Measurements from ENCODE around the gene TSPAN9.

The TSPAN9 gene

DNA sequence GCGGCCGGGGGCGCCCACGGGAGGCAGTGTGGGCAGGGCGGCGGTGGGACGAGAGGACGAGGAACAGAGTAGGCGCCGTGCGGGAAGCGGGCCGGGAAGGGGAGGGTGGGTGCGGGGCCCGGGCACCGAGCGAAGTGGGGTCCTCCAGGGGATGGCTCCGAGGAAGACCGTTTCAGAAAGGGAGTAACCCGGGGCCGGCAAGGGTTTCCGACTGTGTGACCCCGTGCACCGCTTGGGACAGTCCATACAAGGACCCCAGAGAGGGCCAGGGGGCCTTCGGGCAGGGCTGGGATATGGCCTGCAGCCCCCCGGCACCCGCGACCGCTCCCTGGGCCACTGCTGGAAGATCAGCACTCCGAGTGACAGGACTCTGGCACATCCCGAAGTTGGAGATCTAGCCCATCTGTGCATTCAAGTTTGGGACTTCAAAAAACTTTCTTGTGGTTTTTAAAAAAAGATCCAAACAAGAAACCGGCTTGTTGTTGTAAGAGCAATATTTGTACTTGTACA, 448 bp downstream of the TSPAN9 start:
- no peak for DNase-seq (ENCODE audit: low read depth, low spot score)

DNA sequence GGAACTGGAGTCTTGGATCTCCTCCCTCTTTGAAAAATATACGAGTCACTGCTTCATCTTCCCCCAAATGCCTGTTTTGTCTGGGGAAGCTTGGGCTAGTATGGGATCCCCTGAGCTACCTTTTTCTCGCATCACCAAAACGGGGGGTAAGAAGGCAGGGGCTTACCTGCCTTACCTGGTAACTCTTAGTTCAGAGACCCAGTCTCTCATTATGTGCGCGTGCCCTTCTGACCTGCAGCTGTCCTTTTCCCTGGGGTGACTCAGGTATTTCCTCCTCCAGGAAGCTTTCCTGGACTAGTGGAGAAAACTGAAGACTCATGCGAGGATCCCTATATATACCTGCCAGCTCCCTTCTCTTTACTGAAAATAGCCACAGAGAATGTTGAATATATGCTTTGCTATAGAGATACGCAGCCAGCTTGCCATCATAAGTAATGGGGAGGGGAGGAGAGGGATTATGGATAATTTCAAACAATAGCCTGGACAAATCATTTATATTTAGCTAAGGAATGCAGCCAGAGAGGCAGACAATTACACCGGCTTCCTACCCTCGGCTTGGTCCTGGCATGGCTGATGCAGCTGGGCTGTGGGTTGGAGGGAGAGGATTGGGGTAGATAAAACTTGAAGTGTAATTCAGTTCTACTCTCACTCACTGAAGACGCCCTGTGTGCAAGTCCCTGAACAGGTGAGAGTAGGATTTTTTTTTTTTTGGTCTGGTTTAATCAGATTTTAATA, 1.1 kb downstream of the TSPAN9 start:
- DNase-seq (ENCODE audit: low read depth, low spot score): no peak

DNA sequence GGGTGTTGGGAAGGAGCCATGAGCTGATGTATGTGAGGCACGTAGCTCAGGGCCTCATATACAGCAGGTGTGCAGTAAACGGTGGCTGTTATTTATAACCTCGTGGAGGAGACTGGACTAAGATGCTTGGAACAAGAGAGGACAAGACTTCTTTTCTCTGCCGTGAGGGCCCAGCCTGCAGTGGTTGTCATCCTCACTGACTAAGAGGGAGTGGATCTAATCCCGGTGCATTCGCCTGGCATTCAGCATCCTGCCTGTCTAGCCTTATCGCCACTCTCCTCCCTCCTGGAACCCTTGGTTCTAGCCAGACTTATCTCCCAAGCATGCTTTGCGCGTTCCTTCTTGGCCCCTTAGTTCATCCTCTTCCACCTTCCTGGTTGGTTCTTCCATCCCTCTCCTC, 3.9 kb downstream of the TSPAN9 start:
- no peak for DNase-seq (ENCODE audit: low read depth, low spot score)

DNA sequence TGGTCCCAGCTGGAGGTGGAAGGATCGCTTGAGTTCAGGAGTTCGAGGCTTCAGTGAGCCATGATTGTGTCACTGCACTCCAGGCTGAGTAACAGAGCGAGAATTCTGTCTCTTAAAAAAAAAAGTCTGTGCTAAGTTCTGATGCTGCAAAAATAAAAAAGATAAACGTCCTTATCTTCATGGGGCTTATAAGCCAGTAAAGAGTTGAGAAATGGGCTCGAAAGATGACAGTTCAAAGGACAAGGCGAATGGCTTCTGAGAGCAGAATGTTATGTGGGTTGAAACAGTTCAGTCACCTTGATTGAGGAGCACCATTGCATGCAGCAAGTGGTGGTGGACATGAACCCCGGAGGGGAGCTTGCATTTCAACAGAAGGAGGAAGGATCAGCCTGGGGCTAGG, 4.7 kb downstream of the TSPAN9 start:
- DNase-seq (ENCODE audit: low read depth, low spot score): no peak

DNA sequence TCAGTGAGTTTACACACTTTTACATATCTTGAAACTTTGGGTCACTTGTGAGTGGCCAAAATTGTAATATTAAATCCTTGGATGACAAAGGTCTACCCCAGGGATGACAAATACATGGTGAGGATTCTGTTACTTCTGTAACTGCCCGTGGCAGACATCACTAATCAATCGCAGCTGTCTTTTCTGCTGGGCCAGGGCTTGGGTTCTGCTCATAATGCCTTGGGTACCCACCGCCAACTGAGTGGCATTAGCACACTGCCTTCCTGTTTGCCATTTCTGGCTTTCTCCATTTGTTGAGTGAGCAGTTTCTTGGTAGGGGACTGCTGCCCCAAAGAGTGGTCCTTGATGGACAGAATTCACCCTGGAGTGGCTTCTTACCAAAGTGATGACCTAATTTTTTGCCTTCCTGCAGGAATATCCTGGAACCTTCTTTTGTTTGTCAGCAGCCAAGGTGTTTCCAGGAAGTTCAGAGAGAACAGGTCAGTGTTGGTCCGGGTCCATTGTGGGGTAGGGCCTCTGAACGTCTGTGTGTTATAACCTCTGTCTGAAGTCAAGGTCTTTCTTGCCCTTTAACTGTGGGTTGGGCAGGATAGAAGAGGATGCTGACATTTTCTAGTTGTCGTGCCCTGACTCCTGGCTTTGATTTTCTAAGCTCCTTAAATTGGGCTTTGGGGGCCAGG, 6.2 kb downstream of the TSPAN9 start:
- DNase-seq (ENCODE audit: low read depth, low spot score): no peak

DNA sequence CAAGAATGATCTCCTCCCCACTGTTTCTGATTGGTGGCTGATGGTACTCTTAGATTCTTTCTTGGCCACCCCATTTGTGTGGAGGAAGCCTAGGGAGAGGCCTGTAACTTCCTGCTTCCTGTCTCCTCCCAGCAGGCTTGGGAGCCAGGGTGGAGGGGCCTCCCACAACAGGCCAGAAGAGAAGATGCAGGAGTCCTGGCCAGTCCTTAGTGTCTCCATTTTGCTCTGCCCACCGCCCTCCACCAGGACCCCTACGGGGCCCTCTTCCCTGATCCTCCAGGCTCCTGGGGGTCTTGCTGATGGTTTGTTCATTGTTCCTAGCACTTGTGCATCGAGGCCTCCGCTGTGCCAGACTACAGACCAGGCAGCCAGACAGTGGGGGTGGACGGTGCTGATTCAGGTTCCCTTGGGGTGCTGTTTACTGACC, 6.8 kb downstream of the TSPAN9 start:
- DNase-seq (ENCODE audit: low read depth, low spot score): no peak

DNA sequence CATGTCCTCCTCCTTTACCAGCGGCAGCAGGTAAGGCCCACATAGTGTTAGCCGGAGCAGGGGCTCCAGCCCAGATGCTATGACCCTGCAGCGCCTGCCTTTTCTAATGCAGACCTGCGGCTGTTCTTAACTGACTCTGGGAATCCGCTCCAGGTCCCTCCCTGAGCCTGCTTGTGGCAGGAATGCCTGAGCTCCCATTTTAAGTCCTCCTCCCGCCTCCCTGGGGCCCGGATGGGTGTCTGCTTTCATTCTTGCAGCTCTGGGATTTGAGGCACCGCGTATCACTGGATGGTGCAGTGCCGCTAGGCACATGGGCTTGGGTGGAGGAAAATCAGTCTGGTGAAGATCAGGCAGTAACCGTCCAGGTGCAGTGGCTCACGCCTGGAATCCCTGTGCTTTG, 7.6 kb downstream of the TSPAN9 start:
- DNase-seq (ENCODE audit: low read depth, low spot score): no peak

DNA sequence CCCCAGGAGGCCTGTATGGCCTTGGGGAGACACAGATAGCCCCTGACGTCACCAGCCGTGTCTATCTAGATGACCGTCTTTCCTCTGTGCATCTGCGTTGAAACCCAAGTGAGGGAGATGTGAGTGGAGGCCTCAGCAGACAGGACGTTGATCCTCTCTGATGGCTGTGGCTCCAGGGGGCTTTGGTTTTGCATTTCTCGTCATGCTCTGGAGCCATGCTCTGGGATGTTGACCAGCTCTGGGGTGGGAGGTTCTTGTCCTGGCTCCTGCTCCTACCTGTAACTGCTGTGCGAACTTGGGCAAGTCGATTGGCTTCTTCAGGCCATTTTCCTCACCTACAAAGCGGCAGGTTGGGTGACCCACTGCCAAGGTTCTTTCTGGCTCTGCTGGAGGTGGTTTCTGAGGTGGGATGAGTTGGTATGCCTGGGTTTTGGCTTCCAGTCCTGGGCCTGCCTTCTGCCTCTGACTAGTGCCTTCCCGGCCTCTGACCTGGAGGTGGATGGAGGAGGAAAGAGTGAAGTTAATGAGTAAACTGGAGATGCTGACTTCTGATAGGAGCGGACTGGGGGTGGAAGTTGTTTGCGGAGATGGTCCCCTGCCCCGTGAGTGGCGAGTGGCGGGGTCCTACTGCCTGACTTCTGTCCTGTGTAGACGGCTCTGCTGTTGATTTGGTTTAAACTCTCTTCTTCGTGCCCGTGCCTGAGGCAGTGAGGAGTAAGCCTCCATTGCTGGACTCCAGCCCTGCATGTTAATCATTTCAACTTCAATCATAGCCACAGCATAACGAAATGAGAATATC, 8.4 kb downstream of the TSPAN9 start:
- DNase-seq (ENCODE audit: low read depth, low spot score): no peak

DNA sequence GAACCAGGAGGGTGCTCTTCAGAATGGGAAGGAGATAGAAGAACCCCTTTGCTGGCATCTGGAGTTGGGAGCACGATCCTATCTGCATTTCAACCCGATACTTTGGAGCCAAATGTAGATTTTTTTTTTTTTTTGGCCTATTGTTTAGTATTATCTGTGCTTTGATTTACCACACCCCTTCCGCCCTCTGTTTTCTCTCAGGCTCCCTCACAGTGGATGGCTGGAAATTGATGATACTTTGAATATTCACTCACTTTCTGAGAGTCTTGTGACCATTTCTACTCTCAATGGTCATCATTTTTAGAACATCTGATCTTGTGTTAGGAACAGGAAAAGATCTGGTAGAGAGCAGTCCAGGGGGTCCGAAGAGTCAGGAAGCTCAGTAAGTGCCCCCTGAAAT, 9.0 kb downstream of the TSPAN9 start:
- DNase-seq (ENCODE audit: low read depth, low spot score): no peak

DNA sequence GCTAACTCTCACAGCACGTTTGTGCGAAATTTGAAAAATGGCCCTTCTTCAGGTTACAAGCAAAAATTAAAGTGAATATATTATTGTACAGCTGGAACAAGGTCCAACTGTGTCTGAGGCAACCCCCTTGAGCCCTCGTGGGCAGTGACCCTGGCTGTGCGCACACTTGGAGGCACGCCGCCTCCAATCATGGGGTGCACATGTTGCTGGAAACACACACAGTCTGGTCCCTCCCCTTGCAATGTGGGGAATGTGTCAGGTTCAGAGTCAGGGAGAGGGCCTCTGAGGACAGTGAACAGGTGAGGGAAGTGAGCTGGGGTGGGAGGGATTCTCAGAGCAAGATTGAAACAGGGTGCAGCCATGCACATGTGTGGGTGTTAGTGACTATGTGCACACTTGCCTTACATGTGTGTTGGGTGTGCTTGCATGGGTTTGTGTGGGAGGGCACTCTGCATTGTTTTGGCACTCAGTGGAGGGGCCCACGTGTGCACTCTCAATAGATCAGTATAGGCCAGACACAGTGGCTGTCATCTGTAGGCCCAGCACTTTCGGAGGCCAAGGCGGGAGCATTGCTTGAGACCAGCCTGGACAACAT, 9.6 kb downstream of the TSPAN9 start:
- DNase-seq (ENCODE audit: low read depth, low spot score): no peak

DNA sequence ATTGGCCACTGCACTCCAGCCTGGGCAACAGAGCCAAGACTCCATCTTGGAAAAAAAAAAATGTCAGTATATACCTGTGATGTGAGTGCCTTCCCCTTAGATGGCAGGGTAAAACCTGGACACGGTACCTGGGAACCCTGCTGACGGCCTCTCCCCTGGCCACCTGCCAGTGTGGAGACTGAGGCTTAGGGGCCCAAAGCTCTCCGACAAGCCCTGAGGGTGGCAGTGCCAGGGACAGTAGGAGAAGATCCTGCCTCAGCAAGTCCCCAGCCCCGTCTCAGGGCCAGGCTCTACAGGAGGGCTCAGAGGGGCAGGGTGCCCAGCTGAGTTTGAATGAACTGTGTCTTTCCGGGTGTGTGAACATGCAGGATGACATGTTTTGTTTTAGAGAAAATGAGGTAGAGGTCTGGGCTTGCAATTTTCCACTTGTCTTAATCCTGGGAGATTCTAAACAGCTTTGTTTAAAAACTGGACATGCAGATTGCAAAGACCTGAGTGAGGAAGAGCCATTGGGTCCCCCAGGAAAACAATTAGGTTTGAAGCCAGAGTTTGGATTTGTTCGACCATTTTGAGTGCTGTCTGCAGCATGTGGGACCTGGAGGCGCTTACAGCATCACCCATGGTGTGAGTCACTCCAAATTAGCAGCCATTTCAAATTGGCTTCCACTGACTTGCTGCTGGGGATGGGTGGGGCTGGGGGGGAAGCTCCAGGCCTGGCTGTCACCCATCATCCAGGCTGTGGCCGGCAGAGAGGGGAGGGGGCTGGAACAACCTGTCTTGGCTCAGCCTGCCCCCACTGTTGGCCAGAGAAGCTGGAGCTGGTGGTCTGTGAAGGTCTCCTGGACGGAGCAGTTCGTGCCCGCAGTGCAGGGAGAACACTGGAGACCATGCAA, 10.8 kb downstream of the TSPAN9 start:
- DNase-seq (ENCODE audit: low read depth, low spot score): no peak

DNA sequence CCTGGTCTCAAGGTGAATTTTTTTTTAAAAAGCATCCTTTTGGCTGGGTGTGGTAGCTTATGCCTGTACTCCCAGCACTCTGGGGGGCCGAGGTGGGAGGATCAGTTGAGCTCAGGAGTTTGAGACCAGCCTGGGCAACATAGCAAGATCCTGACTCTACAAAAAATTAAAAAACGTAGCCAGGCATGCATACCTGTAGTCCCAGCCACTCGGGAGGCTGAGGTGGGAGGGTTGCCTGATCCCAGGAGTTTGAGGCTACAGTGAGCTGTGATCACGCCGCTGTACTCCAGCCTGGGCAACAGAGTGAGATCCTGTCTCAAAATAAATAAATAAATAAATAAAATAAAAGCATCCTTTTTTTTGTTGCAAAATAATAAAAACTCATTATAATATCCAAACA, 12.4 kb downstream of the TSPAN9 start:
- DNase-seq (ENCODE audit: low read depth, low spot score): no peak

DNA sequence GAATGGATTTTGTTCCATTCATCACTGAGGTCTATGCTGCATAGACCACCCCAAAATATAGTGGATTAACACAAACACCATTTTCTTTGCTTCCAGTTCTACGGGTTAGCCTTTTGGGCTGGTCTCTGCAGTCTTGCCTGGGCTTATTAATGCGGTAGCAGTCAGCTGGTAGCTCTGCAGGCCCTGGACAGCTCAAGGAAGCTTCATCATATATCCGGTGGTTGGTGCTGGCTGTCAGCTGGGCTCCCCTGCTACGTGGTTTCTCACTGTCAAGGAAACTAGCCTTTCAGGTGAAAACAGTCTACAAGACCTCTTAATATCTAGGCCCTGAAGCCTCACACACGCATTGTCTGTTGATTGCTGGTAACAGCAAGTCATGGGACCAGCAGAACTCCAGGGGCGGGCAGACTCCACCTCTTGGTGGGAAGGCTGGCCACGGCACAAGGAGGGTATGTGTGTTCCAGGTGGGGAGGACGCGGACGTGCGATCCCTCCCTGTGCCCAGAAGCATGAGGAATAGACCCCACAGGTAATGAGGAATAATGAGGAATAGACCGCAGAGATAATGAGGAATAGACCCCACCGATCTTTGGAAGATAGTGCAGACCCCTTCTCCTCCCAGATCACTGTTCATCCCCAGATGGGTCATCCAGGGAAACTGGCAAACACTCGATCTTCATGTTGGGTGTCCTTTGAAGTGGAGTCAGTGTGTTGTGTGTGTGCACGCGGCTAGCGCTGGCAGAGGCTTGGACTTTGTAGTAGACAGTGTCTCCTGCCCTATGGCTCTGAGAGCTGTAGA, 13.3 kb downstream of the TSPAN9 start:
- no peak for DNase-seq (ENCODE audit: low read depth, low spot score)

DNA sequence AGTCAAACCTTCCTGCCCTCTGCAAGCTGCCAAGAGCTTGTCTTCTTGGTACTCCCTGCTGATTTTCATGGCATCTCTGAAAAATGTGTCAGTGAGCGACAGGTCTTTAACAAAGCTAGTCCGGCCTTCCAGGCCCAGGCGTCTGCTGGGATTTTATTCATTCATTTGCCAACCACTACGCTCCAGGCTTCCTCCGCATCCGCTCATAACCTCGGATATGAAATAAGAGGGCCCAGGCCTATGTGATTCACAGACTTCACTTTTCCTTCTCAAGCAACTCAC, 13.8 kb downstream of the TSPAN9 start:
- DNase-seq (ENCODE audit: low read depth, low spot score): no peak

DNA sequence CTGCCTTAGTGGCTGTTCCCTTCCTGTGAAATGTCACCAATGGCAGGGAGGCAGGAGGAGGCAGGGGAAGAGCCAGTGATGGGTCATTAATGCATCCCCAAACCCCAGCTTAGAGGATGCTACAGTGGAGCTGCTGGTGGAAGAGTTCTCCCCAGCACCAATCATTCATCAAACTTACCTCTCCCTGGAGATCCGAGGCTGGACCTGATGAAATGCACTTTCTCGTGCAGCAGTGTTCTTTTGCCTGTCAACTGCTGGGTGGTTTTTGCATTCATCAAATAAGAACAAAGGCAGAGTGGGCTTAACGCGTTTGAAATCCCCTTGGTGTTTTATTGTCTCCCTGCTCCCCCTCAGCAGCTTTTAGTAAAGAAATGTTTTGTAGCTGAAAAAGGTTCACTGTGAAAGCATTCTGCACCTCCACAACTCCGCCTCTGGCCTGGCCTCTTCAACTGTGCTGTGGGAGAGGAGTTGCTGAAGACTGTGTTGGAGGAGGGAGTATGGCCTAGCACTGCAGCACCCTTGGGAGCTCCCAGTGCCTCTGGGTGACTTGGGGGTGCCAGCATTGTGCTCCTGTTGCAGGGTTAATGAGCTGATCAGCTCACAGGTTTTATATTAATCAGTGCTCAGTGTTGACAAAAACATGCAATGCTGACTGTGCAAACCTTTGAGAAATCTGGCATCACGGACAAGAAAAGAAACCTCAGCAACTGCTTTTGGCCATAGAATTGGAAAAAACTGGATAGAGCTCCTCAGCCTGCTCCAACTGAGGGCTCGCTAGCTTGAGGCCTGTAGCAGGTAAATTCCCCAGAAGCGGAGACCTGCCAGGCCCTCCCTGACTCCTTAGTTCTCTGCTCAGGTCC, 14.4 kb downstream of the TSPAN9 start:
- DNase-seq (ENCODE audit: low read depth, low spot score): no peak

DNA sequence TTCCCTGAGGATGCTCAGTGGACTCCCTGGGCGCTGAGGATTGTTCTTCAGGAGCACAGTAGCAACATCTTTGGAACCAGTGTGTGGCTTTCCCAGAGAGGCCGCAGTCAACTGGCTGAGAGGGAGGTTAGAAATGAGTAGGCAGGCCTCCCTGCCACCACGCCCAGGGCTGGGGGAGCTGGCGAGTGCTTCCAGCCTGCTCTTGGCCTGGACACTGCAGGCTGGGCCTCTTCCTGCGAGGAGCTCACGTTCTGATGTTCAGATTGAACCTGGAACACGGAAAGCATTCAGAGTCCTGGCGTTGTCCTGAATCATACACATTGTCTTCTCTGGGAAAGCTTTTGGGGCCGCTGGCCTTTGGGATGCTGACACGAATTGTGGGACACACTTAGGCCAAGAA, 15.6 kb downstream of the TSPAN9 start:
- DNase-seq (ENCODE audit: low read depth, low spot score): no peak

DNA sequence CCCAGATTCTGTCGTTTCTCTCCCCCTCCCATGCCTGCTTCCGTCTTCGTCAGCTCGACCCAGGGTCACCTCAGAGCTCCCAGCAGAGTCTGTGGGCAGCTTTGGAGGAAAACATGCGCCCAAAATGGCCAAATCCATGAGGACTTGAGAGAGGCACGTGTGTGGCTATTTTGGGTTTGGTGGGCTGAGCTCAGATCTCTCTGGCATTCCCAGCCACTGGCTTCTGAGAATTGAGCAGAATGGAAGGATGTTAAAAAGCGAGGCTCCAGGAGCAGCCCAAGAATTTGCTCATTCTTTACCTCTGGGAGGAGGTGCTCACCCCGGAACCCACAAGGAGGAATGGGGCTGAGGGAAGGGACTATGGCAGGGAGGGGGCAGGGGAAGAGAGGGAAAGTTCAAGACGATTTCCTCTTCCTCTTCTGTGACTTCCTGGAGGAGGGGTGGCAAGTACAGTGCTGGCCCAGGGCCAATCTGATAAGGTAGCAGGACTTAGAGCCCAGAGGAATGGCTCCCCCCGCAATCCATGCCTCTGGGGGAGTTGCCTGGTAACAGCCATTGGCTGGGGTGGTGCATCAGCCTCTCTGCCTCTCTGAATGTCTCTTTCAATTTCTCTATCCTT, 20.1 kb downstream of the TSPAN9 start:
- no peak for DNase-seq (ENCODE audit: low read depth, low spot score)

DNA sequence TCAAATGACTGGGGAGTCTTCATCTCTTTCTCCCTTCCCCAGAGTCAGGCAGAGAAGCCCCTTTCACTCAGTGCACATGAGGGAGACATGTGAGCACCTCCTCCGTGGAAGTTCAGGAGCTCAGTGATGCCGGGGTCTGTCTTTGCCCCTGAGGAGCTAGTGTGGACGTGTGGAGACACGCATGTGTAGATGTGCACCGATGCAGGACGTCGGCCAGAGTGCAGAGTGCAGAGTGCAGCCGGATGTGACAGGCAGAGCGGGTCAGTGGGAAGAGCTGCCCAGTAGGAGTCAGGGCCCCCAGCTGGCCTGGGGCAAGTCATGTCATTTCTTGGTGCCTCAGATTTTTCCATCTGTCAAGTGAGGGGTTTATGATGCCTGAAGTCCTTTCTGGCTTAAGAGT, 20.7 kb downstream of the TSPAN9 start:
- no peak for DNase-seq (ENCODE audit: low read depth, low spot score)

DNA sequence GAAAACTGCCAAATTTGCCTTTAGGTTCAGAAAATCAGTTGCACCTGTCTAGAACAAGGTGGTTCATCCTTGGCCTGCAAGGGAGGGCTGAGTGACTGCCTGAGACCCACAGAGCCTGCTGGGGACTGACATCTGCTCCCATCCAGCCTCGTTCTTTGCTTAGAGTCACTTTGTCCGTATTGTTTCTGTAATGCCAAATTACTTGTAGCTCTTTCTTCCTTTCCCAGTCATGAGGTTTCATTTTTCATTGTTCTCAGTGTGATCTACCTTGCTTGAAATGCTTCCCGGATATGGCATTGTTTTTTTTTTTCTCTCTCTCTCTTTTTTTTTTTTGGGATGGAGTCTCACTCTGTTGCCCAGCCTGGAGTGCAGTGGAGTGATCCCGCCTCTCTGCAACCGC, 21.3 kb downstream of the TSPAN9 start:
- no peak for DNase-seq (ENCODE audit: low read depth, low spot score)

Data from activated CD4-positive, CD25-positive, alpha-beta regulatory T cell treated with anti-CD3 and anti-CD28 coated beads, Interleukin-2, amount 50 U/mL, for 16 hours (primary cell).